WTC11 (cell line): Measurements from ENCODE around the gene NELL2. TPM values are rescaled to one million over a fixed set of nuclear protein-coding genes. Genes with fewer than 3 reads are reported as not detected.

Experiments used
- ATAC-seq: fragments of 200-7000 bp; cut with Tn5 transposase; 2 replicates; pipeline ENCODE4 v1.10.0; 2021; ENCODE audit warnings: mild to moderate bottlenecking, moderate library complexity
- CTCF ChIA-PET: fragments of 300-600 bp; sonication (Branson Sonifier 250); formaldehyde crosslinking; loops from one replicate; lab custom pipeline; 2021; ENCODE audit warnings: antibody characterized with exemption; lab: Charles Lee
- POLR2A ChIA-PET: fragments of 350-600 bp; sonication (Branson Sonifier 250); formaldehyde crosslinking; loops from one replicate; lab custom pipeline; 2021; ENCODE audit warnings: antibody characterized with exemption; lab: Charles Lee
- DNase-seq: peaks from one replicate; pipeline ENCODE4 v3.0.0; 2021; ENCODE audit warnings: low spot score
- H3K27ac Mint-ChIP-seq: 2 replicates; pipeline ENCODE4 v1.8.0; 2021; ENCODE audit warnings: mixed read lengths
- H3K27me3 Mint-ChIP-seq: 2 replicates; pipeline ENCODE4 v1.8.0; 2021; ENCODE audit warnings: low read depth, mild to moderate bottlenecking, moderate library complexity, mixed read lengths
- H3K36me3 Mint-ChIP-seq: 2 replicates; pipeline ENCODE4 v1.8.0; 2021; ENCODE audit warnings: mixed read lengths
- H3K4me1 Mint-ChIP-seq: 2 replicates; pipeline ENCODE4 v1.8.0; 2022; ENCODE audit warnings: mixed read lengths
- H3K4me3 Mint-ChIP-seq: 2 replicates; pipeline ENCODE4 v1.8.0; 2021; ENCODE audit warnings: mild to moderate bottlenecking, moderate library complexity, mixed read lengths
- H3K9me3 Mint-ChIP-seq: 2 replicates; pipeline ENCODE4 v1.8.0; 2021; ENCODE audit warnings: mixed read lengths
- ATF2 ChIP-seq: sonication (generic); formaldehyde crosslinking; IDR thresholded peaks from 2 replicates; pipeline ENCODE4 v1.8.1; 2022; ENCODE audit warnings: low read depth, missing genetic modification reagents, borderline replicate concordance
- ATF3 ChIP-seq: sonication (generic); formaldehyde crosslinking; conservative IDR thresholded peaks from 2 replicates; pipeline ENCODE4 v1.8.1; 2022; ENCODE audit warnings: mild to moderate bottlenecking, missing genetic modification reagents
- ATF6 ChIP-seq: sonication (generic); formaldehyde crosslinking; IDR thresholded peaks from 2 replicates; pipeline ENCODE4 v1.8.1; 2023; ENCODE audit warnings: mild to moderate bottlenecking, missing genetic modification reagents
- CREM ChIP-seq: sonication (generic); formaldehyde crosslinking; IDR thresholded peaks from 2 replicates; pipeline ENCODE4 v1.8.1; 2022; ENCODE audit warnings: mild to moderate bottlenecking, missing genetic modification reagents, moderate library complexity
- E2F4 ChIP-seq: sonication (generic); formaldehyde crosslinking; IDR thresholded peaks from 2 replicates; pipeline ENCODE4 v1.8.1; 2022; ENCODE audit warnings: low read depth, mild to moderate bottlenecking, moderate library complexity, missing genetic modification reagents, borderline replicate concordance
- ERG ChIP-seq: fragments of 250-450 bp; sonication (Bioruptor Pico); IDR thresholded peaks from 2 replicates; pipeline ENCODE4 v1.8.0; 2021; ENCODE audit warnings: mild to moderate bottlenecking
- ESRRA ChIP-seq: sonication (generic); formaldehyde crosslinking; IDR thresholded peaks from 2 replicates; pipeline ENCODE4 v1.8.1; 2022; ENCODE audit warnings: mild to moderate bottlenecking, missing genetic modification reagents, borderline replicate concordance
- FOXP4 ChIP-seq: sonication (generic); formaldehyde crosslinking; IDR thresholded peaks from 2 replicates; pipeline ENCODE4 v1.8.0; 2022; ENCODE audit warnings: mild to moderate bottlenecking, missing genetic modification reagents
- HMGA2 ChIP-seq: fragments of 250-450 bp; sonication (Bioruptor Pico); IDR thresholded peaks from 2 replicates; pipeline ENCODE4 v1.4.0; 2021; ENCODE audit warnings: mild to moderate bottlenecking, moderate library complexity
- JUN ChIP-seq: sonication (generic); formaldehyde crosslinking; IDR thresholded peaks from 2 replicates; pipeline ENCODE4 v1.8.0; 2023; ENCODE audit warnings: mild to moderate bottlenecking, missing genetic modification reagents
- KAT7 ChIP-seq: sonication (generic); formaldehyde crosslinking; IDR thresholded peaks from 2 replicates; pipeline ENCODE4 v1.8.1; 2023; ENCODE audit warnings: missing genetic modification reagents, mild to moderate bottlenecking, borderline replicate concordance
- NR1H2 ChIP-seq: sonication (generic); formaldehyde crosslinking; IDR thresholded peaks from 2 replicates; pipeline ENCODE4 v1.9.0; 2021; ENCODE audit warnings: mild to moderate bottlenecking, moderate library complexity, missing genetic modification reagents
- ZBTB21 ChIP-seq: sonication (generic); formaldehyde crosslinking; IDR thresholded peaks from 2 replicates; pipeline ENCODE4 v1.8.1; 2023; ENCODE audit warnings: mild to moderate bottlenecking, missing genetic modification reagents, borderline replicate concordance
- ZNF263 ChIP-seq: sonication (generic); formaldehyde crosslinking; IDR thresholded peaks from 2 replicates; pipeline ENCODE4 v1.8.1; 2022; ENCODE audit warnings: low read depth, mild to moderate bottlenecking, moderate library complexity, missing genetic modification reagents
- ZNF416 ChIP-seq: fragments of 250-450 bp; sonication (Bioruptor Pico); IDR thresholded peaks from 2 replicates; pipeline ENCODE4 v1.9.0; 2021; ENCODE audit warnings: mild to moderate bottlenecking, inconsistent platforms
- ZNF423 ChIP-seq: fragments of 250-450 bp; sonication (Bioruptor Pico); IDR thresholded peaks from 2 replicates; pipeline ENCODE4 v2.1.2; 2022; ENCODE audit warnings: mild to moderate bottlenecking, moderate library complexity
- total RNA-seq: library from RNA; stranded (reverse); gene quantifications from 3 replicates; pipeline ENCODE4 v1.2.3, GENCODE V29; 2021

Gene NELL2
- total RNA-seq, 1 experiment from 2014 or later = 37.4 TPM

GRCh38 chr12:44848703-44849085 is 27.4 kb downstream of the NELL2 start (continued):
- TF ChIP-seq E2F4 (CRISPR knock-in tag) = no peak
- TF ChIP-seq NR1H2 = no peak
- TF ChIP-seq ATF3 (CRISPR knock-in tag) = no peak

- Mint-ChIP-seq H3K27ac (no peak overlapping the region), H3K9me3 (no peaks in the 10 kb centered on the region), H3K27me3 (no peaks in the 10 kb centered on the region), H3K4me3 (no peak overlapping the region), H3K4me1 (peaks cover 25% of the 10 kb centered on the region), H3K36me3 (no peaks in the 10 kb centered on the region)
- CTCF ChIA-PET = interaction anchor here (0.9 kb wide), 1 partner anchor 29 kb away, joined by 3 read pairs; the partner anchor contains the start of gene NELL2
- no peak for ATAC-seq
- TF ChIP-seq ZNF423 (CRISPR knock-in tag) (no peak), ESRRA (no peak), ERG (no peak), KAT7 (CRISPR knock-in tag) (no peak), CREM (CRISPR knock-in tag) (no peak), ZBTB21 (CRISPR knock-in tag) (no peak), ATF2 (CRISPR knock-in tag) (no peak), FOXP4 (CRISPR knock-in tag) (no peak), ATF6 (CRISPR knock-in tag) (no peak), JUN (CRISPR knock-in tag) (no peak), ZNF263 (CRISPR knock-in tag) (no peak), ZNF416 (CRISPR knock-in tag) (no peak), HMGA2 (no peak)
- TF ChIP-seq, all 79 proteins: peak for 0
- POLR2A ChIA-PET = no interaction called here
- no peak for DNase-seq
These were observed 28.0 kb downstream of the NELL2 start for GRCh38 chr12:44847888-44848702.
